ENCODE data around the gene TNK2. TPM values are rescaled to one million over a fixed set of nuclear protein-coding genes. Genes with fewer than 3 reads are reported as not detected.

TNK2 gene
- total RNA-seq, 1 experiment from 2014 or later = 18.2 TPM

DNA sequence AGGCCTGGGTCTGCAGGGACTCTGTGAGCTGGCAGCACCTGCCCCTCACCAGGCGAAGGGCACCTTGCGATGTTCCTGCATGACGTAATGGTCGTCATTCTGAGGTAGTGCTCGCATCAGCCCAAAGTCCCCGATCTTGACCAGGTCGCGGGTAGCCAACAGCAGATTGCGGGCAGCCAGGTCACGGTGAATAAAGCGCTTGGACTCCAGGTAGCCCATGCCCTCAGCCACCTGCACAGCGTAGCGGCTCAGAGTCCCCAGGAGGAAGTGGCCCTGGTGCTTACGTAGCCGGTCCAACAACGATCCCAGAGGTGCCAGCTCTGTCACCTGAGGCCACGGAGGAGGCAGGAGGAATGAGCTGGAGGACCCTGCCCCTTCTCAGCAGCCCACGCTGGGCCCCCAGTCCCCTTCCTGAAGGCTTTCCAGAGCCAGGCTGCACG, 26.3 kb downstream of the TNK2 start:
- H3K4me1 ChIP-seq (ENCODE audit: insufficient read depth, low read length, poor library complexity, severe bottlenecking) = no peaks in the 10 kb centered on the region
- no peaks in the 10 kb centered on the region for H3K9me3 ChIP-seq (ENCODE audit: low read depth, low read length, poor library complexity, severe bottlenecking)
- TF ChIP-seq, protein P1, sequence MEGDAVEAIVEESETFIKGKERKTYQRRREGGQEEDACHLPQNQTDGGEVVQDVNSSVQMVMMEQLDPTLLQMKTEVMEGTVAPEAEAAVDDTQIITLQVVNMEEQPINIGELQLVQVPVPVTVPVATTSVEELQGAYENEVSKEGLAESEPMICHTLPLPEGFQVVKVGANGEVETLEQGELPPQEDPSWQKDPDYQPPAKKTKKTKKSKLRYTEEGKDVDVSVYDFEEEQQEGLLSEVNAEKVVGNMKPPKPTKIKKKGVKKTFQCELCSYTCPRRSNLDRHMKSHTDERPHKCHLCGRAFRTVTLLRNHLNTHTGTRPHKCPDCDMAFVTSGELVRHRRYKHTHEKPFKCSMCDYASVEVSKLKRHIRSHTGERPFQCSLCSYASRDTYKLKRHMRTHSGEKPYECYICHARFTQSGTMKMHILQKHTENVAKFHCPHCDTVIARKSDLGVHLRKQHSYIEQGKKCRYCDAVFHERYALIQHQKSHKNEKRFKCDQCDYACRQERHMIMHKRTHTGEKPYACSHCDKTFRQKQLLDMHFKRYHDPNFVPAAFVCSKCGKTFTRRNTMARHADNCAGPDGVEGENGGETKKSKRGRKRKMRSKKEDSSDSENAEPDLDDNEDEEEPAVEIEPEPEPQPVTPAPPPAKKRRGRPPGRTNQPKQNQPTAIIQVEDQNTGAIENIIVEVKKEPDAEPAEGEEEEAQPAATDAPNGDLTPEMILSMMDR (conservative IDR thresholded peaks at IDR 0.05; ENCODE audit: low read depth, low read length) = no peak
- TF ChIP-seq EZH2 (IDR thresholded peaks at IDR 0.05; ENCODE audit: borderline replicate concordance, low read depth, low read length, poor library complexity, severe bottlenecking) = no peak
- ChIA-PET CTCF (no interaction called here), POLR2A (ENCODE audit: low non-redundant PET) (no interaction called here)
- no peaks in the 10 kb centered on the region for H3K36me3 ChIP-seq (ENCODE audit: insufficient read depth, low read length, poor library complexity, severe bottlenecking)
- H3K27me3 ChIP-seq (replicated peaks; ENCODE audit: insufficient read depth, low read depth, low read length, poor library complexity) = no peaks in the 10 kb centered on the region
- H3K4me3 ChIP-seq (ENCODE audit: low read depth, low read length, poor library complexity, severe bottlenecking) = no peak overlapping the region
- DNase-seq (ENCODE audit: low spot score) = no peak
- no TSS peak for BruUV-seq (replicated peaks)
- intact Hi-C loops (cut with micrococcal nuclease; ENCODE audit: unreplicated experiment) = no loop called here
- no peak overlapping the region for H3K27ac ChIP-seq (ENCODE audit: low read depth, low read length, poor library complexity, severe bottlenecking)

DNA sequence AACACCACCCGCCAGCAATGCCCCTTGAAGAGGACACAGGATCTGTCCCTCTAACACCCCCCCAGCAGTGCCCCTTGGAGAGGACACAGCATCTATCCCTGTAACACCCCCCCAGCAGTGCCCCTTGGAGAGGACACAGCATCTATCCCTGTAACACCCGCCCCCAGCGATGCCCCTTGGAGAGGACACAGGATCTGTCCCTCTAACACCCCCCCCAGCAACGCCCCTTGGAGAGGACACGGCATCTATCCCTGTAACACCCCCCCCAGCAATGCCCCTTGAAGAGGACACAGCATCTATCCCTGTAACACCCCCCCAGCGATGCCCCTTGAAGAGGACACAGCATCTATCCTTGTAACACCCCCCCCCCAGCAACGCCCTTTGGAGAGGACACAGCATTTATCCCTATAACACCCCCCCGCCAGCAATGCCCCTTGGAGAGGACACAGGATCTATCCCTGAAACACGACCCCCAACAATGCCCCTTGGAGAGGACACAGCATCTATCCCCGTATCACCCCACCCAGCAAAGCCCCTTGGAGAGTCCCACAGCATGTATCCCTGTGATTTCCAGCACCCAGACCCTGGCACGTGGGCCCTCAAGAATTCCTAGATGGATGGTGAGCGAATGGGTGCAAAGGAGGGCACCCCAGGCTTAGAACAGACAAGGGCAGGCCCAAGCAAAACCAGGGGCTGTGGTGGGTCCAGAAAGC, 26.9 kb downstream of the TNK2 start:
- H3K27ac ChIP-seq (ENCODE audit: low read depth, low read length, poor library complexity, severe bottlenecking) = no peak overlapping the region
- no peaks in the 10 kb centered on the region for H3K36me3 ChIP-seq (ENCODE audit: insufficient read depth, low read length, poor library complexity, severe bottlenecking)
- TF ChIP-seq, protein P1 (conservative IDR thresholded peaks at IDR 0.05; ENCODE audit: low read depth, low read length) = no peak
- TF ChIP-seq EZH2 (IDR thresholded peaks at IDR 0.05; ENCODE audit: borderline replicate concordance, low read depth, low read length, poor library complexity, severe bottlenecking) = no peak
- ChIA-PET POLR2A (ENCODE audit: low non-redundant PET) (no interaction called here), CTCF (no interaction called here)
- no TSS peak for BruUV-seq (replicated peaks)
- DNase-seq (ENCODE audit: low spot score) = no peak
- intact Hi-C loops (cut with micrococcal nuclease; ENCODE audit: unreplicated experiment) = no loop called here
- no peaks in the 10 kb centered on the region for H3K27me3 ChIP-seq (replicated peaks; ENCODE audit: insufficient read depth, low read depth, low read length, poor library complexity)
- H3K9me3 ChIP-seq (ENCODE audit: low read depth, low read length, poor library complexity, severe bottlenecking) = no peaks in the 10 kb centered on the region
- H3K4me1 ChIP-seq (ENCODE audit: insufficient read depth, low read length, poor library complexity, severe bottlenecking) = no peaks in the 10 kb centered on the region
- H3K4me3 ChIP-seq (ENCODE audit: low read depth, low read length, poor library complexity, severe bottlenecking) = no peak overlapping the region

DNA sequence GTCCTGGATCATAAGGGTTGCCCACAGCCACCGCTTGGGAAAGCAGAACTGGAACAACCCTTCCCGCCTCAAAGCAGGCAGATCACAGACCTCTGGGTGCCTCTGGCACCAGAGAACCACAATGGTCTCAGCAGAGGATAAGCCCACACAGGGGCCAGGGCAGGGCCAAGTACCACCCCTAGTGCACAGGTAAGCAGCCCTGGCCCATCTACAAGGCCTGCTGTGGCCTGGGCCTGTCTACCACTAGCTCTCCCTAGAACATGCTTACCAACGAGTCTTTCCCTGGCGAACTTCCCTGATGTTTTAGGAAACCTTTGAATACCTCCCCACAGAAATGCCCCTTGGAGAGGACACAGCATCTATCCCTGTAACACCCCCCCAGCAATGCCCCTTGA, 28.3 kb downstream of the TNK2 start:
- Histone ChIP-seq H3K4me1 (ENCODE audit: insufficient read depth, low read length, poor library complexity, severe bottlenecking) (no peaks in the 10 kb centered on the region), H3K27ac (ENCODE audit: low read depth, low read length, poor library complexity, severe bottlenecking) (no peak overlapping the region), H3K36me3 (ENCODE audit: insufficient read depth, low read length, poor library complexity, severe bottlenecking) (no peaks in the 10 kb centered on the region), H3K9me3 (ENCODE audit: low read depth, low read length, poor library complexity, severe bottlenecking) (no peaks in the 10 kb centered on the region), H3K4me3 (ENCODE audit: low read depth, low read length, poor library complexity, severe bottlenecking) (no peak overlapping the region), H3K27me3 (replicated peaks; ENCODE audit: insufficient read depth, low read depth, low read length, poor library complexity) (no peaks in the 10 kb centered on the region)
- DNase-seq (ENCODE audit: low spot score) = no peak
- BruUV-seq (replicated peaks) = no TSS peak
- TF ChIP-seq, protein P1 (conservative IDR thresholded peaks at IDR 0.05; ENCODE audit: low read depth, low read length) = no peak
- TF ChIP-seq EZH2 (IDR thresholded peaks at IDR 0.05; ENCODE audit: borderline replicate concordance, low read depth, low read length, poor library complexity, severe bottlenecking) = no peak
- ChIA-PET CTCF (no interaction called here), POLR2A (ENCODE audit: low non-redundant PET) (no interaction called here)
- intact Hi-C loops (cut with micrococcal nuclease; ENCODE audit: unreplicated experiment) = no loop called here

All from A673 (cell line).